Lower leg skin (tissue), 3 donors: ENCODE measurements around the gene BEAN1.

Experiments
- CTCF ChIP-seq, 3 donors: fragments of 450-650 bp; IDR thresholded peaks; one replicate each; pipeline ENCODE4 v1.5.1; 2016; ENCODE audit warnings: antibody characterized with exemption in 3 of 3, mild to moderate bottlenecking in 3 of 3, moderate library complexity in 2 of 3
- POLR2A ChIP-seq, 2 donors: fragments of 450-650 bp; IDR thresholded peaks; one replicate each; pipeline ENCODE4 v1.6.1; 2016 to 2017; ENCODE audit warnings: antibody characterized with exemption in 2 of 2, mild to moderate bottlenecking in 1 of 2, moderate library complexity in 1 of 2

DNA sequence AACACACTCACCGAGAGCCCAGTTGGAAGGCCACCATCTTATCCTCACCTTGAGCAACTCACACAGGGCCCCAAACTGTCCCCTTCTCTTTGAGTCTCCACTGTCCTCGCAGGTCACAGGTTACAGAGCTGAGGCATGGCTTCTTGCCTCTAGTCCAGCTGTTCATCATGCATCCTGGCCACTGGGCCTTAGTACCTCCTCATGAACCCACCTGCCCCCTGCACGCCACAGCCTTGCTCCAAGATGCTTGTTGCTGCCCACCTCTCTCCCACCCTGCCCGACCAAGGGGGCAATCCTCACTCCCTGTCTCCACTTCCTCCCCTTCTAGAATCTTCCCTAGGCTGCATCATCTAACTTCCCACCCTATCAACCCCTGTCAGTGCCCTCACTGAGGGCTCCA is 43.5 kb upstream of the BEAN1 start:
- TF ChIP-seq CTCF (IDR thresholded peaks at IDR 0.05) = no peak
- no peak for TF ChIP-seq POLR2A (IDR thresholded peaks at IDR 0.05)
